HG02759 (cell line): ENCODE measurements around the gene NOS2.
"Not testable (repeated sequence)": the region's sequence is repeated elsewhere in the genome, so short reads cannot be mapped to it uniquely, and the experiment has no call there.

Experiments used
- ATAC-seq: cut with Tn5 transposase; IDR thresholded peaks from one replicate; pipeline ENCODE4 v1.9.1; 2021; ENCODE audit warnings: mild to moderate bottlenecking, moderate library complexity; ENCODE audit not compliant: unreplicated experiment

Gene NOS2

DNA sequence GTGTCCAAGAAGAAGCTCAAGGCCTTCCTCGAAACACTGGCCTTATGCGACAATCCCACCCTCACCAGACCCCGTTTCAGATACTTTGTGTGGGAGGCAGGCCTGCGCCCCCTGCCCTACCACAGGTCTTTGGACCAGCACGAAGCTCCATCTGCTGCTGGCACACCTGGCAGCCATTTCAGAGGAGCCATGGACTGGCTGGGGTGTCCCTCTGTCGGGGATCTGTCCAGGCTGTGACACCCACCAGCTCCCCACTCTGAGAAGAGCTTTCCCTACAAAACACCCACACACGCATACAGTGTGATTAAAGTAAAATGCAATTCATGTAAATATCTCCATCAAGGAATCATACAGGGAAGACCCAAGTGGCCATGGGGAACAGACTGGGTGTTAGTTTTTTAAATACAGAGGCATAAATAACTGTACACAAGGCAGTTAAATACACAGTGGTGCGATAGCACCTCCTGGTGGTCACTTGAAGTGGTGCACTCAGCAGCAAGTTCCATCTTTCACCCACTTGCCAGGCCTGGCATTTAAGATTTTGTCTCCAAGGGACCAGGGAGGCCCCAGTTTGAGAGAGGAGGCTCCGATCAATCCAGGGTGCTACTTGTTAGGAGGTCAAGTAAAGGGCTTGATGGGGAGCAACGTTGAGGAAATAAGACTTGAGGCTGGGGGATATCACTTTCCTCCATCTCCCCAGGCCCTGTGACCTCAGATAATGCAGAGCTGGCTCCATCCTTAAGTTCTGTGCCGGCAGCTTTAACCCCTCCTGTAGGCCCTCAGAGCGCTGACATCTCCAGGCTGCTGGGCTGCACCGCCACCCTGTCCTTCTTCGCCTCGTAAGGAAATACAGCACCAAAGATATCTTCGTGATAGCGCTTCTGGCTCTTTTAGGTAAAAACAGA lies 43.6 kb downstream of the NOS2 start:
- ATAC-seq = no peak

DNA sequence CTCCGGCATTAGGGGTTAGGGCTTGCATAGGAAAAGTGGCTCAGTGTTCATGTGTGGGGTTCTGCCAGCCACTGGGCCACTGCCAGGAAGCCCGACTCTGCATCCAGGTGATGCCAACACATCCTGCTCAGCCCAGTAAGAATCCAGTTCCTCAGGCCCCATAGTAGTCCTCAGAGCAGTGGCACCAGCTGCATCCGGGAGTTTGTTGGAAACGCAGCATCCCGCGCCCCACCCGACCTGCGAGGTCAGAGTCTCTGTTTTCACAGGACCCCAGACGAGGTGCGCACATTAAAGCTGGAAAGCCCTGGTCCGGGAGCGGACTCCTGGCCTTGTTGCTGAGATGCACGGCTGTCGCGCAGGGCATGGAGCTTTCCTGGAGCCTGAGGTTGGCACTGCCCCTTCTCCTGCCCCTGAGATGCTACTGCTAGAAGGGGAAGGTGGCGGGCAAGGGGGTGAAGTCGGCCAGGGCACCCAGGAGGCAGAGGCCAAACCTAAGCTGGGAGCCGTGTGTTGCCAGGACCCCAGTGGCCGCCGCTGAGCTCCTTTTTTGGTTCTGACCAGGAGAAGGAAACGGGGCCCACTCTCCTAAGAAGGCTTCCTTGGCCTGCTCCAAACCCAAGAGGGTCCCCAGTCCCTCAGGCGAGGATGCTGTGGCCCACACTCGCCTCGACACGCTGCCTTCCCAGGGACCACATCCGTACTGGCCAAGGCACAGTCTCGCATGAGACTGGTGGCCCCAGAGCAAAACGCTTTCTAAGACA lies 44.4 kb downstream of the NOS2 start:
- no peak for ATAC-seq

DNA sequence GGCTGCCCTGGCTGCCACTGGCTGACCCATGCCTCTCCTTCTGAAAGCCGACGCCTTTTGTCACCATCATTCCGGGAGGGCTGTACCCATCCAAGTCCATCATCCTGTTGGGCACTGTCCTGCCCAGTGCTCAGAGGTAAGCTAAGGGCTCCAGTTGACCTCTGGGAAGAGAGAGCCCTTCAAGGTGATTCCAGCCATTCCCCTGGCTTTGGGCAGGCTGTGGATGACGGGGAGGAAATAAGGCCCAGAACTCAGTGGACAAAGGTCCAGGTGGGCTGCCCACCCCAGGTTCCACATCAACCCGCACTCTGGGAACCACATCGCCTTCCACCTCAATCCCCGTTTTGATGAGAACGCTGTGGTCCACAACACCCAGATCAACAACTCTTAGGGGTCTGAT lies 45.8 kb downstream of the NOS2 start:
- no peak for ATAC-seq

DNA sequence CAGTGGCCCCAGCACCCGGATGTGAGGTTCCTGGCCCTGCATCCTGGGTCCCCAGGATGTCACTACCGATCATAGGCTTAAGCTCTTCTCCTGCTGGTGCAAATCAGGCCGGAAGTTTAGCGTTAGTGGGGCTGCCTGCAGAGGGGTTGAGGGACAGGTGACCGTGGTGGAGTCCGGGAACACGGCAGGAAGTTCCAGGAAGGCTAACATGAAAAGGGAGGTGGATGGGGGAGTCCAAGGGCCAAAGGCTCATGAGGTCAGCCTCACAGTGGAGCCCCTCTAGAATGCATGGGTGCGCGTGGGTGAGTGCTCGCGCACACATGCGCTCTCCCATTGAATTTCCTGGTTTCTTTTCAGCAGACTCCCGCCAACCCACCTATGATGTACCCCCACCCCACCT lies 46.6 kb downstream of the NOS2 start:
- ATAC-seq = not testable (repeated sequence)

DNA sequence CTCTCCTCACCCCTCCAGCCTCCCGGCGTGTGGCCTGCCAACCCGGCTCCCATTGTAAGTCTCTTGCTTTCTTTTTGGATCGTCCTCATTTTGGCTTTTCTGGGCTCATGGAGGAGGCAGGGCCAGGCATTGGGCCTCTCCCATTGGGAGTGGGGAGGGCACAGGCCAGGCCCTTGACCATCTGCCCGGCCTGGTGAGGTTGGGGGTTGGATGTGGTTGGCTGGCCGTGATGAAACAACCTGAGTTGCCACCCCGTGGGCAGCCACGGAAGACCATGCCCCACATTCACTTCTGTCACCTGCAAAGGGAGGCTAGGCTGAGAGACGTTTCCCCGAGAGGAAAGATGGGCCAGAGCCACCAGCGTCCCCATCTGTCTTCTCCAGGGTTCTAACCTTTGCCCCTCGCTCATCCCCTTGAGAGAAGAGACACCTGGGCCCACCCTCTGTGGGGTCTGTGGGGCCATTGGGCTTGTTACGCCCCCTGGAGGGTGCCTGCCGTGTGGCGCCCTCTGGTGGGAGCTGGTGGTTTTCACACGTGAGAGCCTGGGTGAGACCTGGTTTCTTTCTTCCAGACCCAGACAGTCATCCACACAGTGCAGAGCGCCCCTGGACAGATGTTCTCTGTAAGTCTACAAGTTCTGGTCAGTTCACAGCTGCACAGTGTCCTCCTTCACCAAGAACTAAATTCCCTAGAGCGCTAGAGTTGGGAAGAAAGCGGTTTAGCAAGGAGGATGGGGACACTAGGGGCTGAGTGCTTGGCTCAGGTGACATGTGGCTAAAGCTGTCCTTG lies 47.3 kb downstream of the NOS2 start:
- ATAC-seq = not testable (repeated sequence)

DNA sequence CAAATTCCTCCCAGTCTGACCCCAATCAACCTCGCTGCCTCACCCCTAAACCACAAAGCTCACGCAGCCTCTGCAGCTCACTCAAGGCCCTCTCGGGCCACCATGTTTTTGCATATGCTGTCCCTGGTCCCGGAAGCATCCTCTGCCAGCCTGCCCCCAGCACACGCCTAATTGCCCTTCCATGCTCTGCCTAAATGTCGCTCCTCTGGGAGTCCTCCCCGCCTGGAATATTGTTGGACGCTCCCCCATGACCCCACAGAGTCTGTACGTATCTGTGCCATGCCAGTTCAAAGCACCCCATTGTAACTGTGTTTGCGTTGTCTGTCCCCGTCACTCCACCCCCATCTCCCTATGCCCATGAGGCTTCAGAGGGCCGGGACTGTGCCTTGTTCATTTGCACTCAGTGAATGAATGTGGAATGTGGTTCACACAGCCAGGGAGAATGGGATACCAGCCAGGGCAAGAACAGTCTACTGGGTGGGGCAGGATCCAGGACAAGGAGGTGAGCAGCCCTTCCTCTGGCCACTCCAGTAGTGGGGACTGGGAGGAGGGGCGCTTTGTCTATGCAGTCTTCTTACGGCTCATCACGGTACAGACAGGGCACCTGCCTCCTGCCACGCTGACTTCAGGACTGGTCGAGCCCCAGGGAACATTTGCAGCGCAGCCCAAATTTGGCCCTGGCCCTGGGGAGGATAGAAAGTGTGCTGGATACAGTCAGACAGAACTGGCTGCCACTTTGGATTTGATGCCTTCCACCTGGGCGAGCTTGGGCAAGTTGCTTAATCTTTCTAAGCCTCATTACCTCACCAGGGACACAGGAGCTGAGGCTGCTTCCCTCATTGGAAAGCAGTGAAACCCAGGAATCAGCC lies 48.5 kb downstream of the NOS2 start:
- ATAC-seq = no peak

DNA sequence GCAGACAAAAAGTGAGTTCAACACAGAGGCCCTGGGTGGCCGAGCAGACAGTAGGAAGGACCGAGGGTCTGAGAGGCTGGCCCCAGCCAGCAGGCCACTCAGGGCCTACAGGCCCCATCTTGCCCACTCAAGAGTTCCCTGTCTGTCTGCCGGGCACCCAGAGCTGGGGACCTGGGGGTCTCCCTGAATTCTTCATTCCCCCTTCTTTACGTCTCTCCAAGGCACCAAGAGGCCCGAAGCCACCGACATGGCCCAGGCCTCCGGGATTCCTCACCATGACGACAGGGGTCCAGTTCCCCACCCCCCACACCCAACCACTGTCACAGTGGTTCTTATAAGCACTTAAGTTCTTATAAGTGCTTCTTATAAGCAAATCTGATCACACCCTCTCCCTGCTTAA lies 49.2 kb downstream of the NOS2 start:
- ATAC-seq = no peak

DNA sequence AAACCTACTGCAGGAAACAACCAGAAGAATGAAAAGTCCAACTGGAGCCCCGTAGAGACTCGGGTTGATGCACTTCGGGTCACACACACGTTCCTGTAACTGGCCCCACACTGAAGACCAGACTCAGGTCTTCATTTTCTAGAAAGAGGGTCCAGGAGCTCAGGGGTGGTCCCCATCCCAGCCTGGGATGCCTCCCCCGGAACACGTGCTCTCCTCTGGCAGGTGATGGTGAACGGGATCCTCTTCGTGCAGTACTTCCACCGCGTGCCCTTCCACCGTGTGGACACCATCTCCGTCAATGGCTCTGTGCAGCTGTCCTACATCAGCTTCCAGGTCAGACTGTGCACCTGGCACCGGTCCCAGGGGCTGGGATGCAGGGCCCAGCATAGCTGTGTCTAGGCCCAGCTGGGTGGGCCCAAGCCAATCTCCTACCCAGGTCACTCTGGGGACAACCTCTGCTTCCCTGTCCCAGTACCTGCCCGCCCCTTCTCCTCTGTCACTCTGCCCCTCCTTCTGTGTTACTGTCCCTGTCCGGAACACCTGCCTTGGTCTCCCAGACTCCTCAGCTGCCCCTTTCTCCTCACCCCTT lies 50.7 kb downstream of the NOS2 start:
- ATAC-seq = not testable (repeated sequence)

DNA sequence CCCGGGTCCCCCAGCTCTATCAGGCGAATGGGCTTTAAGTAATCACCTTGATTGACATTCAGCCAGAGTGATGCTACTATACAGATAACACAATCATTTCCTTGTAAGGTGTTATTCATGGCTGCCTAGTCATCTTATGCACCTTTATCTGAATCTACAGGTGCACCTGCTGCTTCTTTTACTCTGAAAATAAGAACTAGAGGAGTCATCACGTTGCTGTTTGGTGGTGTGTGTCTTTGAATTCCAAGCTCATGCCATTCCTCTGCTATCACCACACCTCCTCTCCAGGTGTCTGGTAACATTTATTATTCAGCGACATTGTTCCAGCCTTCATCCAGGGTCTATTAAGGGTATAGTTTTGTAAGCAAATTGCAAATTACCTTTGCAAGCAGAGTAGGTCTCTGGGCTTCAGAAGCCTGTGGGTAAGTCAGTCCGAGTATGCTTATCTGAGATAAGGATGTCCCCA lies 51.9 kb downstream of the NOS2 start:
- ATAC-seq = no peak

DNA sequence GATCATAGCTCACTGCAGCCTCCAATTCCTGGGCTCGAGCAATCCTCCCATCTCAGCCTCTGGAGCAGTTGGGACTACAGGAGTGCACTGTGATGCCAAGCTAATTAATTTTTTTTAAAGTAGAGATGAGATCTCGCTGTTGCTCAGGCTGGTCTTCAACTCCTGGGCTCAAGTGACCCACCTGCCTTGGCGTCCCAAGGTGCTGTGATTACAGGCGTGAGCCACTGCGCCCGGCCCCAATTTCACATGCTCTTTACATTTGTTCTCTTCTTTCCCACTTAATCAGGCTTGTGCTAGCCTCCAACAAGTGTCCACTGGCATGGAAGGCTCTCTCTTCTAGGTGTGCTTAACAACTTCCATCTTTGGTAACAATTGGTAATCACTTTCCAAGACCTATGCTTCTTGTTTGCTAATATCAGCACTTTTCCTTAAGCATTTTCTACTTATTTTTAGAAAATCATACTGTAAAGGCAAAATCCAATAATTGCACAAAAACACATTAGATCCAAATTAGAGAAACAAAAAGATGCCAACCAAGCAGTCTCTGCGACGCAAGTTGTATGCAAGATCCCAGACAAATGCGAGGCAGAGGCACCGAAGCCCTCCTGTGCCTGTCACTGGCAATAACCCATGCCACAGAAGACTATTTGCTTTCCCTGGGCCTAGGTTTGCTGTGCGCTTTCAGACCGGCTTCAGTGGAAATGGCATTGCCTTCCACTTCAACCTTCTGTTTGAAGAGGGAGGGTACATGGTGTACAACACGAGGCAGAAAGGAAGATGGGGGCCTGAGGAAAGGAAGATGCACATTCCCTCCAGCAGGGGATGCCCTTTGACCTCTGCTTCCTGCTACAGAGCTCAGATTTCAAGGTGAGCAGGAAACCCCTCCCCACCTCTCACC lies 52.6 kb downstream of the NOS2 start:
- no peak for ATAC-seq

DNA sequence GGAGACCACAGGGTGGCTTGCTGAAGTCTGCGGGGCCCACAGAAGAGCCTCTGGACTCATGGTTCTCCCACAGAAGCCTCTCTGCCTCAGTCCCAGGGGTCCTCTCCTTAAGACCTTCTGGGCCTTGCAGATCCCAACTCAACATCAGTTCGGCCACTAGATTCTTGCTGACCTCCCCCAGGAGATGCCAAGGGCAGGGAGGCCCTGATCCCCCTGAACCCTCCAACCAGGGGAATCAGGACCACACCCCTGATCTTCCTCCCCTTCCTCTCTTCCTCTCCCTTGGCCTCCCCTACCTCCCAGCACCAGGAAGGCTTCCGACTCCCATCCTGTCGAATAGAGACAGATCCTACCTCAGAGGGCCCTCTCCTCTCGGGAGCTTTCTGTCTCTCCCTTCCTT lies 53.4 kb downstream of the NOS2 start:
- ATAC-seq = no peak

DNA sequence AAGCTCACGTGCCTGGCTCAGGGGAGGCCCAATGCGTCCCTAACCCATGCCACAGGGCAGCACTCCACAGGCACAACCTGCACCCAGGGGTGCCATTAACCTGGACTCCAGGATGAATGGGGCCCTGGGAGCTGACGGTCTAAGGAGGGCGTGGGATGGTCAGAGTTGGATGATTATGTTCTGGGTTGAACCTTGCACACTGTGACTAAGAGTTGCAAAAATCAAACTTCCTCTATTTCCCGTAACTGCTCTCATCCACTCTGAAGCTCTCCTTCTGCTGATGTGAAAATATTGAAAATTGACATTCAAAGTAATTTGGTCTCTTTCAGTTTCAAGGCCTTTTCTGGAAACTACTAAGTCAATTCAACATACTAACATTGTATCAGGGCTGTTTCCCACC lies 54.0 kb downstream of the NOS2 start:
- ATAC-seq = not testable (repeated sequence)

DNA sequence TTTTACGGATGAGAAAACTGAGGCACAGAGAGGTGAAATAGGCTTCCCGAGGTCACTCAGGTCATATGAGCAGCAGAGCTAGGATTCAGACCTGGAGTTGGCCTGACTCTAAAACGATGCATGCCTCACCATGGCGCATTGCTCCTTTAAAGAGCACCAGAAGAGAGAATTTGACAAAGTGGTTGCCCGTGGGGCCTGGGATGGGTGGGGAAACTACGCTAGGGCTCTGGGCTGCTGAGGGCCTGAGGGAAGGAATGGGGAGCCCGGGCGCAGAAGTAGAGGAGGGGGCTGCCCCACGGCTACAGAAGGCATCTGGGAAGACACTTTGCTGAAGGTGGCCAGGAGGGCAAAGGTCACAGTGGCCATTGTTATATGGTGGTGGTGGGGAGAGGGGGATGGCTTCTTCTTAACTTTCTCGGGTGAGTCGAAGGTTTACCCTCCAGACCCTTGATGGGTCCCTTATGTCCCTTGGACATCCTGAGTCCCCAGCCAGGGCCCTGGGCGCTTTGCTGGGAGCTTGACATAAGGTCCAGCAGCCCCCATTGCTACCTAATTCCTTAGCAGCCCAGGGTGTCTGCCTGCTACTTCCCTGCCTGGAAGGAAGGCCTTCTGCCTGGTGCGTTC lies 55.0 kb downstream of the NOS2 start:
- not testable (repeated sequence) for ATAC-seq

DNA sequence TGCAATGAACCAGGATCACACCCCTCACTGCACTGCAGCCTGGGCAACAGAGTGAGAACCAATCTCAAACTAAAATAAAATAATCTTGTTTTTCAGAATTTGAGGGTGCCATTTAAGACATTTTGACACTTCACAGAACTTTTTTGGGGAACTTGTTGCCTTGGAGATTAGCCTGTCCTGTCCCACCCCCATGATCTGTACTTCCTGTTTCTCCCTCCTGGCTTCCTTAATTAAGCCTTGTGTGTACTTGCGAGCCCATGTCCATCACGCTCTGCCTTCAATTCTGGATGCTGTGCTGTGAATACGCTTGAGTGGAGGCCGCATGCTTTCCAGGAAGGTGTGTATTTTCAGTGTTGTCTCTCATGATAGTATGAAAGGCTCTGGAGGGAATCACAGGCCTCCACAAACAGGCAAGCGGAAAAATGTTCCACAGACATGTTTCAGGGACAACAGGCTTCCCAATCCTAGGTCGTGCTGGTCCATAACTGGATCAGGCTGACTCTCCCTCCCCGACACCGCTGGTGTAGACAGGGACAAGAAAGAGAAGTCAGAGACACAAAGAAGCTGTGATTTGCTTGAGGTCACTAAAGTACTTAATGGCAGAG lies 56.9 kb downstream of the NOS2 start:
- no peak for ATAC-seq

DNA sequence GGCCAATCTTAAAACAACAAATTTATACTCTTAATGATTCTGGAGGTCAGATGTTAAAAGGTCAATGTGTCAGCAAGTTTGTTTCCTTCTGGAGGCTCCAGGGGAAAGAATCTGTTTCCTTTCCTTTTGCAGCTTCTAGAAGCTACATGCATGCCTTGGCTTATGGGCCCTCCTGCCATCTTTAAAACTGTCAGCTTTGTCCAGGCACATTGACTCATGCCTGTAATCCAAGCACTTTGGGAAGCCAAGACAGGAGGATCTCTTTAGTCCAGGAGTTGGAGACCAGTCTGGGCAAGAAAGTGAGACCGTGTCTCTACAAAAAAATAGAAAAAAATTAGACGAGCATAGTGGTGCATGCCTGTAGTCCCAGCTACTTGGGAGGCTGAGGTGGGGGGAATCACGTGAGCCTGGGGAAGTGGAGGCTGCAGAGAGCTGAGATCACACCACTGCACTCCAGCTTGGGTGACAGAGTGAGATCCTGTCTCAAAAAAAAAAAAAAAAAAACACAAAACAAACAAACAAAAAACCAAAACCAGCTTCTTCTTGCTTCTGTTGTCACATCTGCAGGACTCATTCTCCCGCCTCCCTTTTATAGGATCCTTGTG lies 58.3 kb downstream of the NOS2 start:
- no peak for ATAC-seq

DNA sequence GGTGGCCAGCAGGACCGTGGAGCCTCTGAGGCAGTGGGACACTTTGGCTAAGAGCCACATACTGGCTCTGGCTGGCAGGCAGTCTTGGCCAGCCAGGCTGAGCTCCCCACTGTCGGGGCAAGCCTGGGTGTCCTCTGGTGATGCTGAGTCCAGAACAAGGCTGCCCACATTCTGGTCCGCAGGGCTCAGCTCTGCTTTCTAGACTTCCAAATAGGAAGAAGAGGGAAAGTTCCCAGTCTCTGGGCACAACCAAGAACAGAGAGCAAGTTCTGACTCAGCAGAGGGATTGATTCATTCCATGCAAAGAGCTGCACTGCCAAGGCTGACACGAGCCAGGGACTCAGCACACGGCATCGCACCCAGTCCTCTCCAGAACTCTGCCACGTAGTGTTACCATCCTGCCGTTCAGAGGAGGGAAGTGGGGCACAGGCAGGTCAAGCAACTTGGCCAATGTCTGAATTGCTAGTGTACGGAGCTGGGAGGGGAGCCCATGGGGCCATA lies 58.9 kb downstream of the NOS2 start:
- no peak for ATAC-seq

DNA sequence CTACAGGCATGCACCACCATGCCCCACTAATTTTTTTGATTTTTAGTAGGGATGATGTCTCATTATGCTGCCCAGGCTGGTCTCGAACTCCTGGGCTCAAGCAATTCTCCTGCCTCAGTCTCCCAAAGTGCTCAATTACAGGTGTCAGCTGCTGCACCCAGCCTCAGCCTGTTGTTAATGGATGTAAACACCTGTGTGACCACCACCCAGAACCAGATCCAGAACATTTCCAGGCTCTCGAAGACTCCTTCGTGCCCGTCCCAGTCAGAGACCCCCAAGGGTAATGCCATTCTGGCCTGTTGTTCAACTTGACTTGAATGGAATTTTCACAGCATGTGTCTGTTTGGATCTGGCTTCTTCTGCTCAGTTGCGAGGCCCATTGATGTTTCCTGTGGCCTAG lies 59.8 kb downstream of the NOS2 start:
- not testable (repeated sequence) for ATAC-seq
